Measurements from ENCODE around the gene ARHGAP22. TPM values are rescaled to one million over a fixed set of nuclear protein-coding genes. Genes with fewer than 3 reads are reported as not detected.

Gene ARHGAP22
- total RNA-seq, 4 donors from 2014 or later: 2.2 to 9.1 (median 4.8) TPM

DNA sequence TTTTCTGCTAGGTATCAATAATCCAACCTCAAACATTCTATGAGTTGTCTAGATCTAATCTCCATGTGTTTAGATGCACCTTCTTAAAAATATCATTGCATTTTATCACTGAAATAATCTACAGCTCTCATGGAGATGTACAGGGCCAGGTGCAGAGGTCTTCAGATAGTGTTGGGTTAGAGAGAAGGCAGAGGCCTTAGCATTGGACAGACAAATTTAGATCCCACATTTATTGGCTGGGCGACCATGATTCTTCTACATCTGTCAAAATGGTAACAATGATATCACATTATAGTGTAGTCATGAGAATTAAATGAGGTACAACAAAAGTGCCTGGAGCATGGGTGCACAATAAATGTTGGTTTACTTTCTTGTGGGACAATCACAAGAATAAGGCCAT lies 3.1 kb downstream of the ARHGAP22 start:
- Histone ChIP-seq H3K9me3 (no peaks in the 10 kb centered on the region), H3K4me1 (peaks cover 11 to 23% (median 18%) of the 10 kb centered on the region in 4 donors), H3K4me3 (no peak overlapping the region), H3K36me3 (no peaks in the 10 kb centered on the region), H3K27me3 (peaks cover 0 to 18% (median 0%) of the 10 kb centered on the region in 4 donors), H3K27ac (replicated peaks in 1 of 4) (no peak overlapping the region)
- intact Hi-C loops (cut with DNase I): no loop called here
- WGBS: 94% methylated on average over 1 of the region's 1 CpG
- TF ChIP-seq EP300 (IDR thresholded peaks at IDR 0.05): no peak
- TF ChIP-seq POLR2A (IDR thresholded peaks at IDR 0.05; ENCODE audit: low read depth): no peak
- no peak for TF ChIP-seq CTCF (IDR thresholded peaks at IDR 0.05)
- TF ChIP-seq POLR2AphosphoS5 (IDR thresholded peaks at IDR 0.05): no peak
- no peak for DNase-seq (ENCODE audit: extremely low spot score)

DNA sequence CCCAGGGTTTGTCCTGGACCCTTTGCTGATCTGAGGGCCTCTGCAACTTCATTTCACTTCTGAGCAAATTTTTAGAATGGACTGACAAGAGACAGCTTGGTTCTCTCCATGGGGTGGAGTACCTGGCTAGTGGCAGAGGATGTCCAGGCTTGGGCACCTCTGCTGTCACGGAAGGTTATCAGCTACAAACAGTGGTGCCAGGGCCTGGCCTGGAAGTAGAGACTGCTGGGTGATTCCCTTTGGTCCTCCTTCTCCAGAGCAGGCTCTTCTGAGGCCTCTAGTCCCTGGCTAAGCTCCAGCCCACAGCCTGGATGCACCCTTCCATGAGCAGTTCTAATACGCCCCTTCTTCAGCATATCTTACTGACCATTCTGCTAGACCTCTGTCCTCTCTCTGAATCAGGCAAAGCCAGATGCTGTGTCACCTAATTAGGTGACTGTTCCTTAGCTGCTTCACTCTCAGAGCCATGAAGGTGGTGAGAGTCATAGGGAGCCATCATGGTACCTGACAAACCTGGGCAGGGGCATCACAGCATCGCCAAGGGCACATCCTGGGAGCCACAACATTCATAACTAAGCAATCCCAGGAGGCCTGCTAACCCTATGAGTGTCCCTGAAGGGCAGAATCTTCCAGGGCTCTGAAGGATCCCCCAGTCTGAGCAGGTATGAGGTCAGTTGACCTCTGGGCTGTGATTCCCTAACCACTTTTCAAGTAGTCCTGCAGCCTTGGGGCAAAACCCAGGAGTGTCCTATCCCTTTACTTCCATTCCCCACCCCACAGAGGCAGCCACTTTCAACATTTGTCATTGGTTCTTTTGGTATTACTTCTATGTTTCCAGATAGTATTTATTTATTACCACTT lies 4.0 kb downstream of the ARHGAP22 start:
- peaks cover 0 to 9% (median 0%) of the 10 kb centered on the region in 4 donors for H3K27me3 ChIP-seq
- no peak for TF ChIP-seq POLR2A (IDR thresholded peaks at IDR 0.05; ENCODE audit: low read depth)
- TF ChIP-seq POLR2AphosphoS5 (IDR thresholded peaks at IDR 0.05): no peak
- TF ChIP-seq EP300 (IDR thresholded peaks at IDR 0.05): no peak
- no peak for TF ChIP-seq CTCF (IDR thresholded peaks at IDR 0.05)
- intact Hi-C loops (cut with DNase I): no loop called here
- H3K27ac ChIP-seq (replicated peaks in 1 of 4): no peak overlapping the region
- H3K4me1 ChIP-seq: peaks cover 11 to 23% (median 18%) of the 10 kb centered on the region in 4 donors
- 100% methylated on average over 1 of the region's 3 CpGs for WGBS
- no peak overlapping the region for H3K4me3 ChIP-seq
- H3K36me3 ChIP-seq: no peaks in the 10 kb centered on the region
- DNase-seq (ENCODE audit: extremely low spot score): peak; percentile 70
- H3K9me3 ChIP-seq: no peaks in the 10 kb centered on the region

- no peaks in the 10 kb centered on the region for H3K9me3 ChIP-seq
- WGBS: 86% methylated on average over 1 of the region's 2 CpGs
- DNase-seq (ENCODE audit: extremely low spot score): no peak
These were observed 5.1 kb downstream of the ARHGAP22 start for GRCh38 chr10:48599830-48600134.

GRCh38 chr10:48598936-48599829 lies 5.7 kb downstream of the ARHGAP22 start:
- Histone ChIP-seq H3K4me3 (no peak overlapping the region), H3K27me3 (peaks cover 0 to 4% (median 0%) of the 10 kb centered on the region in 4 donors), H3K9me3 (no peaks in the 10 kb centered on the region), H3K36me3 (no peaks in the 10 kb centered on the region), H3K4me1 (peaks cover under 1 to 10% (median 3%) of the 10 kb centered on the region in 4 donors), H3K27ac (replicated peaks in 1 of 4) (no peak overlapping the region)
- intact Hi-C loops (cut with DNase I): no loop called here
- WGBS: 85% methylated on average over 6 of the region's 6 CpGs
- peak; percentile 80 for DNase-seq (ENCODE audit: extremely low spot score)
- TF ChIP-seq POLR2A (IDR thresholded peaks at IDR 0.05; ENCODE audit: low read depth) (no peak), EP300 (IDR thresholded peaks at IDR 0.05) (no peak), POLR2AphosphoS5 (IDR thresholded peaks at IDR 0.05) (no peak), CTCF (IDR thresholded peaks at IDR 0.05) (no peak)

More at GRCh38 chr10:48599830-48600134, 5.1 kb downstream of the ARHGAP22 start:
- Histone ChIP-seq H3K27me3 (peaks cover 0 to 4% (median 0%) of the 10 kb centered on the region in 4 donors), H3K27ac (replicated peaks in 1 of 4) (no peak overlapping the region), H3K4me3 (no peak overlapping the region), H3K4me1 (peaks cover 6 to 16% (median 9%) of the 10 kb centered on the region in 4 donors), H3K36me3 (no peaks in the 10 kb centered on the region)
- no peak for TF ChIP-seq CTCF (IDR thresholded peaks at IDR 0.05)
- TF ChIP-seq EP300 (IDR thresholded peaks at IDR 0.05): no peak
- TF ChIP-seq POLR2AphosphoS5 (IDR thresholded peaks at IDR 0.05): no peak
- TF ChIP-seq POLR2A (IDR thresholded peaks at IDR 0.05; ENCODE audit: low read depth): no peak
- intact Hi-C loops (cut with DNase I): no loop called here
